Caco-2 (cell line): ENCODE data around the gene TMA7B. TPM values are rescaled to one million over a fixed set of nuclear protein-coding genes. Genes with fewer than 3 reads are reported as not detected.

ENCODE experiments used
- BruUV-seq: library from RNA; stranded (reverse); fragments of 400-500 nt; replicated peaks from 2 replicates; lab custom pipeline; 2021; lab: Mats Ljungman, UMichigan
- CTCF ChIA-PET: fragments of 300-600 bp; sonication (Branson Sonifier 250); formaldehyde crosslinking; loops from one replicate; lab custom pipeline; 2022; ENCODE audit warnings: antibody characterized with exemption; lab: Charles Lee
- POLR2A ChIA-PET: fragments of 300-600 bp; sonication (Branson Sonifier 250); formaldehyde crosslinking; loops from one replicate; lab custom pipeline; 2022; ENCODE audit warnings: antibody characterized with exemption; lab: Charles Lee
- DNase-seq, 2 experiments: peaks; one replicate each; pipeline versions ENCODE4 v3.0.0 to v3.0.0-alpha.2; 2020 to 2022
- H3K27me3 ChIP-seq: replicated peaks from 2 replicates; pipeline ENCODE4 v1.6.0; 2011; ENCODE audit warnings: low read length; ENCODE audit not compliant: control insufficient read depth, insufficient read depth
- H3K36me3 ChIP-seq: 2 replicates; pipeline ENCODE4 v1.5.1; 2011; ENCODE audit warnings: low read length; ENCODE audit not compliant: control insufficient read depth, insufficient read depth
- H3K4me1 ChIP-seq: fragments of 250-450 bp; sonication (Bioruptor Pico); 2 replicates; pipeline ENCODE4 v1.5.1; 2020; ENCODE audit warnings: mild to moderate bottlenecking
- H3K4me3 ChIP-seq: 2 replicates; pipeline ENCODE4 v1.5.1; 2011; ENCODE audit warnings: low read depth, mild to moderate bottlenecking, control low read depth, low read length
- H3K9me3 ChIP-seq: fragments of 250-450 bp; sonication (Bioruptor Pico); 2 replicates; pipeline ENCODE4 v1.5.1; 2020; ENCODE audit warnings: mild to moderate bottlenecking, moderate library complexity
- H3K27ac Mint-ChIP-seq: one replicate; pipeline ENCODE4 v1.8.0; 2022; ENCODE audit warnings: mixed read lengths; ENCODE audit not compliant: unreplicated experiment
- H3K27me3 Mint-ChIP-seq: one replicate; pipeline ENCODE4 v1.8.0; 2022; ENCODE audit warnings: mixed read lengths; ENCODE audit not compliant: insufficient read depth, unreplicated experiment
- H3K36me3 Mint-ChIP-seq: one replicate; pipeline ENCODE4 v1.8.0; 2022; ENCODE audit warnings: mild to moderate bottlenecking, mixed read lengths; ENCODE audit not compliant: insufficient read depth, unreplicated experiment
- H3K4me1 Mint-ChIP-seq: one replicate; pipeline ENCODE4 v1.8.0; 2022; ENCODE audit warnings: low read depth, mixed read lengths; ENCODE audit not compliant: unreplicated experiment
- H3K4me3 Mint-ChIP-seq: one replicate; pipeline ENCODE4 v1.8.0; 2022; ENCODE audit warnings: mild to moderate bottlenecking, moderate library complexity, mixed read lengths; ENCODE audit not compliant: unreplicated experiment
- H3K9me3 Mint-ChIP-seq: one replicate; pipeline ENCODE4 v1.8.0; 2022; ENCODE audit warnings: mixed read lengths; ENCODE audit not compliant: unreplicated experiment
- CTCF ChIP-seq, 2 experiments: fragments of 200-600 bp in 1 of 2; IDR thresholded peaks; 1 replicate in 1 of 2; 2 replicates in 1 of 2; pipeline versions ENCODE4 v1.5.1 to v1.8.0; 2011 to 2022; ENCODE audit warnings: antibody characterized with exemption in 1 of 2, control low read depth in 1 of 2, inconsistent platforms in 1 of 2, low read depth in 1 of 2, low read length in 1 of 2, mild to moderate bottlenecking in 1 of 2, moderate library complexity in 1 of 2; ENCODE audit not compliant: insufficient read depth in 1 of 2, severe bottlenecking in 1 of 2, unreplicated experiment in 1 of 2
- intact Hi-C: fragments of 100-400 bp; cut with micrococcal nuclease; formaldehyde crosslinking; loops from one replicate; pipeline ENCODE4 v1.10.0; 2022; ENCODE audit not compliant: unreplicated experiment
- total RNA-seq: library from RNA; stranded (reverse); gene quantifications from 2 replicates; pipeline ENCODE4 v1.2.3, GENCODE V29; 2022

The TMA7B gene
- total RNA-seq, 1 experiment from 2014 or later, result not detected

GRCh38 chr22:39999144-39999757 lies 39.1 kb downstream of the TMA7B start:
- no TSS peak for BruUV-seq
- Histone ChIP-seq H3K27me3 (no peaks in the 10 kb centered on the region), H3K9me3 (no peaks in the 10 kb centered on the region), H3K4me1 (peaks cover 69% of the 10 kb centered on the region), H3K36me3 (no peaks in the 10 kb centered on the region; the same call in 1 of the 2 replicates), H3K4me3 (no peak overlapping the region)
- ChIA-PET CTCF (interaction anchor here (0.6 to 1.2 kb wide), 9 partner anchors 9 to 464 kb away, joined by 3 to 17 read pairs (median 3); no protein-coding TSS in a partner anchor), POLR2A (interaction anchor here (0.5 to 1.2 kb wide), 2 partner anchors 15 to 32 kb away, joined by 4 read pairs; no protein-coding TSS in a partner anchor)
- TF ChIP-seq CTCF (IDR thresholded peaks at IDR 0.05; ENCODE audit: insufficient read depth in 1 of 2, low read depth in 1 of 2, low read length in 1 of 2, severe bottlenecking in 1 of 2, unreplicated experiment in 1 of 2), result peak in 1 of 2 experiments; percentile 18
- Mint-ChIP-seq H3K27ac (peak overlapping the region; percentile 93), H3K27me3 (no peaks in the 10 kb centered on the region), H3K36me3 (peaks cover 16% of the 10 kb centered on the region), H3K9me3 (no peaks in the 10 kb centered on the region), H3K4me1 (peaks cover 32% of the 10 kb centered on the region), H3K4me3 (peak overlapping the region; percentile 64)
- intact Hi-C loops, result loop anchor here (1.0 to 5.0 kb wide), 4 partner anchors 16 to 527 kb away; no protein-coding TSS in a partner anchor
- DNase-seq, result peak; percentile 82 to 93

DNA sequence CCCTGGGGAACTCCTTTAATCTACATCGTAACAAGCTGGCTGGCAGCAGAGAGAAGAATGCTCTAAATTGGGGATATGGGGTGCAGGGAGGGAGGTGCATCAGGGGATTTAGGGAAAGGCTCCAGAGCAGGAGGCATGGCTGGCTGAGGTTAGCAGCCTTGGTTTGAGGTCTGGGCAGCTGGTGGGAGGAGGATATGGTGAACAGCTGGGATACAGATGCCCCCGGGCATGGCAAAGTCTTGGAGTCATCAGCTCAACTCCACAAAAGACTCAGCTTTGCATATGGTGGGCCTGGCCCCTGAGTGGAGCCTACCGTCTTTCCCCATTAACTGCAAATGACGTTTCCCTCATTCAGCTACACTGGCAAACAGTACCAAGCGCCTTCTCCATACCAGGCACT lies 40.0 kb downstream of the TMA7B start:
- no peak for DNase-seq
- Histone ChIP-seq H3K4me1 (peaks cover 69% of the 10 kb centered on the region), H3K36me3 (no peaks in the 10 kb centered on the region; the same call in 1 of the 2 replicates), H3K4me3 (no peak overlapping the region), H3K9me3 (no peaks in the 10 kb centered on the region), H3K27me3 (no peaks in the 10 kb centered on the region)
- CTCF ChIA-PET, result interaction anchor here (0.6 to 1.2 kb wide), 6 partner anchors 14 to 465 kb away, joined by 3 to 17 read pairs (median 4); no protein-coding TSS in a partner anchor
- Mint-ChIP-seq H3K4me1 (peaks cover 32% of the 10 kb centered on the region), H3K9me3 (no peaks in the 10 kb centered on the region), H3K27me3 (no peaks in the 10 kb centered on the region), H3K27ac (peak overlapping the region; percentile 93), H3K4me3 (no peak overlapping the region), H3K36me3 (peaks cover 16% of the 10 kb centered on the region)
- intact Hi-C loops, result no loop called here
- no TSS peak for BruUV-seq
- no peak for TF ChIP-seq CTCF (IDR thresholded peaks at IDR 0.05; ENCODE audit: insufficient read depth in 1 of 2, low read depth in 1 of 2, low read length in 1 of 2, severe bottlenecking in 1 of 2, unreplicated experiment in 1 of 2)
- POLR2A ChIA-PET, result interaction anchor here (0.5 to 1.2 kb wide), 2 partner anchors 14 to 31 kb away, joined by 4 read pairs; no protein-coding TSS in a partner anchor

DNA sequence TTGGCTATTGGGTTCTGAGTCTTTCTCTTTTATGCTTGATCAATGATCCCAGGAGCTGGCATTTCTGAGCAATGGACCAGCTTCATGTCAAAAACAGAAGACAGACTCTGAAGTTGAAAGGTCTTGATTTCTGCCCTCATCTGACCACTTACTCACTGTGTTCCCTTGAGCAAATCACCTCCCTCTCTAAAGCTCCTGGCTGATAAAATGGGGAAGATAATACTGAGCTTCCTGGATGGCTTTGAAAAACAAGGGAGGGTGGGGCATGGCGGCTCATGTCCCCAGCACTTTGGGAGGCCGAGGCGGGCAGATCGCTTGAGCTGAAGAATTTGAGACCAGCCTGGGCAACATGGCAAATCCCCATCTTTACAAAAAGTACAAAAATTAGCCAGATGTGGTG lies 40.9 kb downstream of the TMA7B start:
- ChIA-PET CTCF (interaction anchor here (1.4 to 1.7 kb wide), 2 partner anchors 10 to 24 kb away, joined by 5 read pairs; no protein-coding TSS in a partner anchor), POLR2A (no interaction called here)
- TF ChIP-seq CTCF (IDR thresholded peaks at IDR 0.05; ENCODE audit: insufficient read depth in 1 of 2, low read depth in 1 of 2, low read length in 1 of 2, severe bottlenecking in 1 of 2, unreplicated experiment in 1 of 2), result no peak
- DNase-seq, result no peak
- Histone ChIP-seq H3K9me3 (no peaks in the 10 kb centered on the region), H3K36me3 (no peaks in the 10 kb centered on the region; the same call in 1 of the 2 replicates), H3K4me3 (no peak overlapping the region), H3K4me1 (peaks cover 65% of the 10 kb centered on the region), H3K27me3 (no peaks in the 10 kb centered on the region)
- Mint-ChIP-seq H3K4me1 (peaks cover 32% of the 10 kb centered on the region), H3K9me3 (no peaks in the 10 kb centered on the region), H3K36me3 (peaks cover 16% of the 10 kb centered on the region), H3K4me3 (no peak overlapping the region), H3K27ac (peak overlapping the region; percentile 20), H3K27me3 (no peaks in the 10 kb centered on the region)
- no TSS peak for BruUV-seq
- intact Hi-C loops, result no loop called here
